ENCODE measurements around the gene USP34.
A peak's percentile ranks its signal among the peaks of the same experiment; 100 is the strongest.

Gene USP34

GRCh38 chr2:61431345-61431744, 39.5 kb downstream of the USP34 start:
- DNase-seq, result no peak
- no peak overlapping the region for H2BK15ac ChIP-seq (replicated peaks; ENCODE audit: low read depth)
- no peak overlapping the region for H3K23ac ChIP-seq (ENCODE audit: low read length)
- H2BK120ac ChIP-seq (ENCODE audit: low read depth, low read length), result no peak overlapping the region
- no peaks in the 10 kb centered on the region for H3K27me3 ChIP-seq (ENCODE audit: insufficient read depth, low read length, poor library complexity)
- H3K4me3 ChIP-seq (ENCODE audit: low read length), result no peak overlapping the region
- H3K4me1 ChIP-seq (ENCODE audit: control insufficient read depth, low read depth, low read length), result peaks cover 3% of the 10 kb centered on the region
- H2AK5ac ChIP-seq (ENCODE audit: low read length), result no peak overlapping the region
- no peak overlapping the region for H3K56ac ChIP-seq (ENCODE audit: low read length)
- H2BK5ac ChIP-seq (ENCODE audit: low read length), result no peak overlapping the region
- H3K36me3 ChIP-seq (ENCODE audit: control insufficient read depth, insufficient read depth, low read length), result no peaks in the 10 kb centered on the region
- H3K18ac ChIP-seq (ENCODE audit: low read length), result no peak overlapping the region
- no peak overlapping the region for H3K4ac ChIP-seq (ENCODE audit: low read depth, low read length)
- H3K79me2 ChIP-seq (ENCODE audit: control insufficient read depth, insufficient read depth, low read length), result peaks cover 70% of the 10 kb centered on the region
- no peak overlapping the region for H3K27ac ChIP-seq (ENCODE audit: low read depth, low read length)
- no peak overlapping the region for H4K5ac ChIP-seq (ENCODE audit: low read length)
- no CpG with 5 or more reads among the region's 5 CpGs for WGBS (ENCODE audit: extremely low coverage, insufficient coverage, low lambda C conversion rate)
- no peak overlapping the region for H4K8ac ChIP-seq (ENCODE audit: low read depth, low read length)
- peaks cover 19% of the 10 kb centered on the region for H3K79me1 ChIP-seq (ENCODE audit: low read length)
- H3K9ac ChIP-seq (ENCODE audit: low read length), result no peak overlapping the region
- no peak overlapping the region for H3K4me2 ChIP-seq (ENCODE audit: low read length)

DNA sequence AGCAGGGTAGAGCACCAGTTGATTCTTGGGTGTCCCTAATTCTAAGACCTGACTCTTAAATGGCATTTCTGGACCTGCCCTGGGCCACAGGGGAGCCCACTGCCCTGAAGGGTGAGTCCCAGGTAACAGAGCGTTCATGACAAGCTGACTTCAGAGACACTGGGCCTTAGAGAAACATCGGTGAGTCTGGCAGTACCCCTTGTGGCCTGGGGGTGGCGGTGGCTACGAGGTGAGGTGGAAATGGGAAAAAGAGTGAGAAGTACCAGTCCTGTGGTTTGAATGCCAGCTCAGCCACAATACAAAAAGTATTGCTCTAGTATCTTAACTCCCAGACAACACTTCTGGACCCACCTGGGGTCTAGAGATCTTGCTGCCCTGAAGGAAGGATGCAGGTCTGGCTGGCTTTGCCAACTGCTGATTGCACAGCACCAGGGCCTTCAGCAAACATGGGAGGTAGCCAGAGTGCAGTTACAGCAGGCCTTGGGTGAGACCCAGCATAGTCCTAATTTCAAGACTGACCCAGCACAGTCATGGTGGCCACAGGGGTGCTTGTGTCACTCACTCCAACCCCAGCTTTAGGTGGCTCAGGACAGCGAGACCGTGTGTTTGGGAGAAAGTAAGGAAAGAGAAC, 44.5 kb downstream of the USP34 start:
- Histone ChIP-seq H4K8ac (ENCODE audit: low read depth, low read length) (no peak overlapping the region), H3K4me1 (ENCODE audit: control insufficient read depth, low read depth, low read length) (peaks cover 11% of the 10 kb centered on the region), H3K79me1 (ENCODE audit: low read length) (peaks cover 15% of the 10 kb centered on the region), H3K9ac (ENCODE audit: low read length) (no peak overlapping the region), H3K18ac (ENCODE audit: low read length) (no peak overlapping the region), H2AK5ac (ENCODE audit: low read length) (no peak overlapping the region), H2BK5ac (ENCODE audit: low read length) (no peak overlapping the region), H3K27ac (ENCODE audit: low read depth, low read length) (no peak overlapping the region), H3K56ac (ENCODE audit: low read length) (no peak overlapping the region), H3K36me3 (ENCODE audit: control insufficient read depth, insufficient read depth, low read length) (no peaks in the 10 kb centered on the region), H3K23ac (ENCODE audit: low read length) (no peak overlapping the region), H2BK15ac (replicated peaks; ENCODE audit: low read depth) (no peak overlapping the region), H2BK120ac (ENCODE audit: low read depth, low read length) (no peak overlapping the region), H3K27me3 (ENCODE audit: insufficient read depth, low read length, poor library complexity) (no peaks in the 10 kb centered on the region), H3K4ac (ENCODE audit: low read depth, low read length) (no peak overlapping the region), H3K4me3 (ENCODE audit: low read length) (no peak overlapping the region), H3K4me2 (ENCODE audit: low read length) (no peak overlapping the region), H4K5ac (ENCODE audit: low read length) (no peak overlapping the region), H3K79me2 (ENCODE audit: control insufficient read depth, insufficient read depth, low read length) (peaks cover 70% of the 10 kb centered on the region)
- peak; percentile 89 for DNase-seq
- no CpG with 5 or more reads among the region's 6 CpGs for WGBS (ENCODE audit: extremely low coverage, insufficient coverage, low lambda C conversion rate)

GRCh38 chr2:61425605-61426155, 45.2 kb downstream of the USP34 start:
- WGBS (ENCODE audit: extremely low coverage, insufficient coverage, low lambda C conversion rate), result no CpG with 5 or more reads among the region's 6 CpGs
- H3K23ac ChIP-seq (ENCODE audit: low read length), result no peak overlapping the region
- no peak overlapping the region for H2BK120ac ChIP-seq (ENCODE audit: low read depth, low read length)
- no peak overlapping the region for H3K4me3 ChIP-seq (ENCODE audit: low read length)
- peak overlapping the region; percentile 1 for H3K9ac ChIP-seq (ENCODE audit: low read length)
- DNase-seq, result peak; percentile 5
- H3K79me2 ChIP-seq (ENCODE audit: control insufficient read depth, insufficient read depth, low read length), result peaks cover 69% of the 10 kb centered on the region
- H3K27me3 ChIP-seq (ENCODE audit: insufficient read depth, low read length, poor library complexity), result no peaks in the 10 kb centered on the region
- H3K36me3 ChIP-seq (ENCODE audit: control insufficient read depth, insufficient read depth, low read length), result no peaks in the 10 kb centered on the region
- H3K27ac ChIP-seq (ENCODE audit: low read depth, low read length), result no peak overlapping the region
- H2AK5ac ChIP-seq (ENCODE audit: low read length), result no peak overlapping the region
- peaks cover 18% of the 10 kb centered on the region for H3K79me1 ChIP-seq (ENCODE audit: low read length)
- no peak overlapping the region for H3K18ac ChIP-seq (ENCODE audit: low read length)
- H3K4me1 ChIP-seq (ENCODE audit: control insufficient read depth, low read depth, low read length), result peaks cover 11% of the 10 kb centered on the region
- H4K5ac ChIP-seq (ENCODE audit: low read length), result no peak overlapping the region
- H3K4ac ChIP-seq (ENCODE audit: low read depth, low read length), result no peak overlapping the region
- H4K8ac ChIP-seq (ENCODE audit: low read depth, low read length), result no peak overlapping the region
- no peak overlapping the region for H3K4me2 ChIP-seq (ENCODE audit: low read length)
- H2BK5ac ChIP-seq (ENCODE audit: low read length), result no peak overlapping the region
- no peak overlapping the region for H3K56ac ChIP-seq (ENCODE audit: low read length)
- H2BK15ac ChIP-seq (replicated peaks; ENCODE audit: low read depth), result no peak overlapping the region

DNA sequence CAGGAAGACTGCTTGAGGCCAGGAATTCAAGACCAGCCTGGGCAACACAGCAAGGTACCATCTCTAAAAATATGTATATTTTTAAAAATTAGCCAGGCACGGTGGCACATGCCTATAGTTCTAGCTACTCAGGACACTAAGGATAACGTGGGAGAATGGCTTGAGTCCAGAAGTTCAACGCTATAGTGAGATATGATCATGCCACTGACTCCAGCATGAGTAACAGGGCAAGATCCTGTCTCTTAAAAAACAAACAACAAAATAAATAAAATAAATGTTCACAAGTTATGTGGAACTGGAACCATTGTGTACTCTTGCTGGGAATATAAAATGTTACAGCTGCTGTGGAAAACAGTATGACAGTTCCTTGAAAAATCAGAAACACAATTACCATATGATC, 47.2 kb downstream of the USP34 start:
- Histone ChIP-seq H3K36me3 (ENCODE audit: control insufficient read depth, insufficient read depth, low read length) (no peaks in the 10 kb centered on the region), H3K18ac (ENCODE audit: low read length) (no peak overlapping the region), H4K8ac (ENCODE audit: low read depth, low read length) (no peak overlapping the region), H3K27me3 (ENCODE audit: insufficient read depth, low read length, poor library complexity) (no peaks in the 10 kb centered on the region), H3K79me1 (ENCODE audit: low read length) (peaks cover 18% of the 10 kb centered on the region), H3K4me2 (ENCODE audit: low read length) (no peak overlapping the region), H2BK120ac (ENCODE audit: low read depth, low read length) (no peak overlapping the region), H4K5ac (ENCODE audit: low read length) (no peak overlapping the region), H3K9ac (ENCODE audit: low read length) (no peak overlapping the region), H2BK15ac (replicated peaks; ENCODE audit: low read depth) (no peak overlapping the region), H3K4me3 (ENCODE audit: low read length) (no peak overlapping the region), H2AK5ac (ENCODE audit: low read length) (no peak overlapping the region), H3K23ac (ENCODE audit: low read length) (no peak overlapping the region), H3K4me1 (ENCODE audit: control insufficient read depth, low read depth, low read length) (peaks cover 11% of the 10 kb centered on the region), H2BK5ac (ENCODE audit: low read length) (no peak overlapping the region), H3K79me2 (ENCODE audit: control insufficient read depth, insufficient read depth, low read length) (peaks cover 63% of the 10 kb centered on the region), H3K4ac (ENCODE audit: low read depth, low read length) (no peak overlapping the region), H3K56ac (ENCODE audit: low read length) (no peak overlapping the region), H3K27ac (ENCODE audit: low read depth, low read length) (no peak overlapping the region)
- no peak for DNase-seq
- WGBS (ENCODE audit: extremely low coverage, insufficient coverage, low lambda C conversion rate), result no CpG with 5 or more reads among the region's 3 CpGs

DNA sequence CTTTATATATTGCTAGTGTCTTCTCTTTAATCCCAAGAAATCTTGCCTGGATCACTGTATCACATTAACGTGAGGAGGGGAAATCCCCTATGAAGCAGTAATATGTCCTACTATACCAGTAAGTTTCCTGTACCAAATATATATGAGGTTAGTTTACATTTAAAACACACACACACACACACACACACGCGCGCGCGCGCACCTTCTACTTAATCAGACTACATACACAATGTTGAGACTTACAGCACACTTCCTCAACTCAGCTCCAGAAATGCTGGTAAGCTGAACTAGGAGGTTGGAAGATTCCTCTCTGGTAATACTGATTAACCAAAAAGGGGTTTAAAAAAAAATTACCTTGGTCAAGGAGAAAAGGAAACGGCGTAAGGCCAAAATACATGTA, 49.3 kb downstream of the USP34 start:
- Histone ChIP-seq H3K27ac (ENCODE audit: low read depth, low read length) (no peak overlapping the region), H3K9ac (ENCODE audit: low read length) (no peak overlapping the region), H2BK15ac (replicated peaks; ENCODE audit: low read depth) (no peak overlapping the region), H4K8ac (ENCODE audit: low read depth, low read length) (no peak overlapping the region), H3K23ac (ENCODE audit: low read length) (no peak overlapping the region), H3K56ac (ENCODE audit: low read length) (no peak overlapping the region), H3K18ac (ENCODE audit: low read length) (no peak overlapping the region), H3K79me2 (ENCODE audit: control insufficient read depth, insufficient read depth, low read length) (peaks cover 52% of the 10 kb centered on the region), H3K4me3 (ENCODE audit: low read length) (no peak overlapping the region), H4K5ac (ENCODE audit: low read length) (no peak overlapping the region), H2AK5ac (ENCODE audit: low read length) (no peak overlapping the region), H2BK5ac (ENCODE audit: low read length) (no peak overlapping the region), H3K79me1 (ENCODE audit: low read length) (peaks cover 17% of the 10 kb centered on the region), H3K4me1 (ENCODE audit: control insufficient read depth, low read depth, low read length) (peaks cover 10% of the 10 kb centered on the region), H3K27me3 (ENCODE audit: insufficient read depth, low read length, poor library complexity) (no peaks in the 10 kb centered on the region), H3K4ac (ENCODE audit: low read depth, low read length) (no peak overlapping the region), H3K36me3 (ENCODE audit: control insufficient read depth, insufficient read depth, low read length) (no peaks in the 10 kb centered on the region), H3K4me2 (ENCODE audit: low read length) (no peak overlapping the region), H2BK120ac (ENCODE audit: low read depth, low read length) (no peak overlapping the region)
- whole genome bisulfite sequencing (ENCODE audit: extremely low coverage, insufficient coverage, low lambda C conversion rate), result no CpG with 5 or more reads among the region's 9 CpGs
- no peak for DNase-seq

All from mesendoderm (in vitro differentiated cells).